HG03175 (cell line): ENCODE results near the gene DIDO1.

Experiments
- ATAC-seq: cut with Tn5 transposase; IDR thresholded peaks from one replicate; pipeline ENCODE4 v1.9.1; 2021; ENCODE audit warnings: mild to moderate bottlenecking, moderate library complexity; ENCODE audit not compliant: unreplicated experiment

DIDO1 gene

GRCh38 chr20:62951143-62951895 lies 25.0 kb upstream of the DIDO1 start:
- no peak for ATAC-seq

- ATAC-seq: no peak
Observed at GRCh38 chr20:62950741-62951140, 24.4 kb upstream of the DIDO1 start.

- no peak for ATAC-seq
Observed at GRCh38 chr20:62949962-62950361, 23.7 kb upstream of the DIDO1 start.

GRCh38 chr20:62949153-62949821 lies 23.0 kb upstream of the DIDO1 start:
- no peak for ATAC-seq

GRCh38 chr20:62947532-62948300 lies 21.4 kb upstream of the DIDO1 start:
- ATAC-seq: no peak

GRCh38 chr20:62946918-62947317 lies 20.6 kb upstream of the DIDO1 start:
- no peak for ATAC-seq

GRCh38 chr20:62945771-62946339 lies 19.6 kb upstream of the DIDO1 start:
- no peak for ATAC-seq

GRCh38 chr20:62944746-62945145 lies 18.4 kb upstream of the DIDO1 start:
- no peak for ATAC-seq

- no peak for ATAC-seq
Observed at GRCh38 chr20:62944184-62944583, 17.9 kb upstream of the DIDO1 start.

GRCh38 chr20:62943396-62943795 lies 17.1 kb upstream of the DIDO1 start:
- no peak for ATAC-seq

- no peak for ATAC-seq
Observed at GRCh38 chr20:62942456-62942855, 16.2 kb upstream of the DIDO1 start.

GRCh38 chr20:62941792-62942191 lies 15.5 kb upstream of the DIDO1 start:
- ATAC-seq: no peak

- ATAC-seq: no peak
Observed at GRCh38 chr20:62940875-62941274, 14.6 kb upstream of the DIDO1 start.

GRCh38 chr20:62938105-62938888 lies 12.0 kb upstream of the DIDO1 start, which contains the start of gene GID8:
Gene GID8, plus strand, starts transcription at chr20:62938147. Its CDS starts 3,356 bp downstream, at chr20:62941503.
- ATAC-seq: peak; percentile 38

- peak; percentile 88 for ATAC-seq
Observed at GRCh38 chr20:62937268-62938104, 11.2 kb upstream of the DIDO1 start.

GRCh38 chr20:62935968-62936585 lies 9.8 kb upstream of the DIDO1 start:
- ATAC-seq: no peak

- ATAC-seq: no peak
Observed at GRCh38 chr20:62935204-62935967, 9.1 kb upstream of the DIDO1 start.

- no peak for ATAC-seq
Observed at GRCh38 chr20:62933966-62934365, 7.7 kb upstream of the DIDO1 start.
